Endometrial microvascular endothelial cells (primary cell): ENCODE results near the gene SMAD3. TPM values are rescaled to one million over a fixed set of nuclear protein-coding genes. Genes with fewer than 3 reads are reported as not detected.

Experiments used
- in situ Hi-C: cut with HindIII; loops from 2 replicates; pipeline ENCODE4 v1.10.0; 2017; ENCODE audit warnings: low sequenced_read_pairs, low pct_unique_long_range_greater_than_20kb; ENCODE audit errors: inconsistent ontology term
- total RNA-seq: library from RNA; depleted of rRNA; stranded (reverse); fragments of >200 nt; gene quantifications from one replicate; pipeline ENCODE4 v1.2.3, GENCODE V29; 2015; ENCODE audit errors: inconsistent ontology term

SMAD3 gene
- total RNA-seq, 1 donor from 2014 or later: 79.0 TPM

- in situ Hi-C loops: no loop called here
These were observed 25.1 kb downstream of the SMAD3 start for GRCh38 chr15:67090297-67091070.

DNA sequence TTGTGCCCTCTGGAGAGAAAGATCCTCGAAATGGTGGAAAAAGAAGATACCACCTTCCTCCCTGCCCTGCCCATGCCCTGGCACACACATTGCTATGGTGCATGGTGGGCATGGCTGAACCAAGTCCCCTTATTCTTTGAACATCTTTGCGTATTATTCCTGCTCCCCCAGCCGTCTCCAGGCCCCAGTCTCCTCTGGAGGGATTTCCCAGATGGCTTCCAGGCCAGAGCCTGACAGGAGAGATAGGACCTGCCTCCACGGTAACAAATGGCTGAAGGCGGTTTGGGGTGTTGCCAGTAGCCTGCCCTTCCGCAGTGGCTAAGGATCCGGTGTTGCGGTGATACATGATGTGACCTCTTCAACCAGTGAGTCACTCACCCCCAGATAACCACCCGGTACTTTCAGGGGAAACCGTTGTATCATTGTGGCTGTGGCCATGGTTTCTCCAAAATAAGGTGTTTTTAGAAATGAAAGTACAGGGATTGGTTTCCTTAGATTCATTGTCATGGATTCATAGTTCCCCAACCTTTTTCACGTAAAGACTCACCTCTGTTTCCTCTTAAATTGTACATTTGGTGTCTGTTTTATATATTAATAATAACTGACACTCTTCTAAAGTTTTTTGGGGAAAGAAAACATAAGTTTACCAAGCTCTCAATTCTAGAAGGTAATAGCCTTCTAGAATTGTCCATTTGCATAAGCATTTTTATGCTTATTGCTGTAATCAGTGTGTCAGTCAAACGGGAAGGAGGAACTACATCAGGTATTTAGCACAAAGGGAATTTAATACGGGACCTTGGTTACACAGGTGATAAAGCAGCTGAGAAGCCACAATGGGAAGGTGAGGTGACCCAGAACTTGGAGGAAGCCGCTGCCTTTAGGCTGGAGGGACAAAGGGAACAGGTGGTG lies 25.9 kb downstream of the SMAD3 start:
- in situ Hi-C loops: no loop called here

DNA sequence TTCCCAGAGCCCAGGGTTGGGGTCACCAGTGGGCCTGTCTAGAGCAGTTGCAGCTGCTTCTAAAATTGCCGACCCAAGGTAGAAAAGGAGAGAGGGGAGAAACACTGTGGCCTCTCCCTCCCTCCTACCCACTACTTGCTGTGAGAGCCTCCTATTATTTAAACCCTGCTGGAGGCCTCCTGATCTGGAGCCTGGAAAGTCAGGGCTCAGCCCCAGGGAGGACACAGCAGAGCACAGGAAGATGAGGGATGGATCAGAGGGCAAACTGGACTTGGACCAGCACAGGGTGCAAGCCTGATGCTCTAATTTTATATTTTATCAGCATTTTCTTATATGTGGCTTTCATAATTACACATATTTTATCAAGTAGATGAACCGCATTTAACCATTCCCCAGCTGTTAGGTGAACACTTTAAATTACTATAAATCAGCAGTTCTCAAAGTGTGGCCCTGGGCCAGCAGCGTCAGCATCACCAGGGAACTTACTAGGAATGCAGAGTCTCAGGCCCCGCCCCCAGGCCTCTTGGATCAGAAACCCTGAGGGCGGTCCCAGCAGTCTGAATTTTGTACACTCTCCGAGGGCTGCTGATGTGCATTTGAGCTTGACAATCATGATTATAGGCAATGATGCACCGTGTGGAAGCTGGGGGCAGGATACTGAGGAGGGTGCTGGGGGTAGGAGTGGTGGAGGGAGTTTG lies 26.7 kb downstream of the SMAD3 start:
- in situ Hi-C loops: no loop called here

DNA sequence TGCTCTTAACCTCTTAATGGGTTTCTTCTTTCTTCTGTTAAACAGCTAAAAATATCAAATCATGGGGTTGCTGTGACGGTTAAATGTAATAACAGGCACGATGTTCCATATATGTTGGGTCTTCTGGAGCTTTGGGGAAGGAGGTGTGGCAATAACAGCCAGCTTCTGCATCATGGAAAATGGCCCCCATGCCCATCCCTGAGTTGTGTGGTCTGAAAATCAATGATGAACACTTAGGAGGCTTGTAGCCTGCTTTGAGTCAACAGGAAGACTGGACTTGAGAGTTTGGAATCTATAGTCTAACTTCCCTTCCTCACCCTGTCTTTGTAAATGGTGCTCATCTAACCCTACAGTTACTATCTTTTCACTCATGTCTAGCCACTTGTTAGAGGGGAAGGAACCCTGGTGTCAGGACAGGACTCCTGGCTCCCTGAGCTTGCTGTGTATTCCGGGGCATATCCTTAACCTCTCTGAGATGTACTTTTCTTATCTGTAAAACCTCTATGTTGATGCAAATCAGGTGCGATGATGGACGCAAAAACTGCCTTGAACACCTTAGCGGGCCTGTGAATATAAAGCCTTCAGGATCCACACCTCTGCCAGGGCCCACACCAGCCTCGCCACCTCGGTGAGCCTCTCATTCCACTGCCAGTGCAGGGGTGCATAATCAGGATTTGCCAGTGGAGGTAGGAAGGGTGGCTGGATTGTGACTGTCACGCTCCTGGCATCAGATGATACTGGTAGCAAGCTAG lies 27.5 kb downstream of the SMAD3 start:
- in situ Hi-C loops: no loop called here

DNA sequence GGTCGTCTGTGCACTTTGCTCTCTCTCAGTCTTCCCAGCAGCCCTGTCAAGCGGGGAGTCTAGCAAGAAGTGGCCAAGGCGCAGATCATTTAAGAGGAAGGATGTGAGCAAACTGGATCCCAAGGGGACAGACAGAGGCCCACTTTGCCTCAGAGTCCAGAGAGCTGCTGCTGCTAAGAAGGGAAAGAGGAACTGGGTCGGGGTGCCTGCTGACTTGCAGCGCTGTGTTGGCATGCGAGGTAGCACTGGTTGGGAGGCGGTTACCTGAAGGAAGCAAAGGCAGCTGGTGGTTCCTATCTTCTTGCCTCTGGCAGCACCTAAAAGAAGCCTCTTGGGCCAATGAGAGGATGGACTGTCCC lies 28.1 kb downstream of the SMAD3 start:
- in situ Hi-C loops: no loop called here

- in situ Hi-C loops: no loop called here
These were observed 28.8 kb downstream of the SMAD3 start for GRCh38 chr15:67094001-67094826.

GRCh38 chr15:67095912-67096311 lies 30.5 kb downstream of the SMAD3 start:
- in situ Hi-C loops: no loop called here

DNA sequence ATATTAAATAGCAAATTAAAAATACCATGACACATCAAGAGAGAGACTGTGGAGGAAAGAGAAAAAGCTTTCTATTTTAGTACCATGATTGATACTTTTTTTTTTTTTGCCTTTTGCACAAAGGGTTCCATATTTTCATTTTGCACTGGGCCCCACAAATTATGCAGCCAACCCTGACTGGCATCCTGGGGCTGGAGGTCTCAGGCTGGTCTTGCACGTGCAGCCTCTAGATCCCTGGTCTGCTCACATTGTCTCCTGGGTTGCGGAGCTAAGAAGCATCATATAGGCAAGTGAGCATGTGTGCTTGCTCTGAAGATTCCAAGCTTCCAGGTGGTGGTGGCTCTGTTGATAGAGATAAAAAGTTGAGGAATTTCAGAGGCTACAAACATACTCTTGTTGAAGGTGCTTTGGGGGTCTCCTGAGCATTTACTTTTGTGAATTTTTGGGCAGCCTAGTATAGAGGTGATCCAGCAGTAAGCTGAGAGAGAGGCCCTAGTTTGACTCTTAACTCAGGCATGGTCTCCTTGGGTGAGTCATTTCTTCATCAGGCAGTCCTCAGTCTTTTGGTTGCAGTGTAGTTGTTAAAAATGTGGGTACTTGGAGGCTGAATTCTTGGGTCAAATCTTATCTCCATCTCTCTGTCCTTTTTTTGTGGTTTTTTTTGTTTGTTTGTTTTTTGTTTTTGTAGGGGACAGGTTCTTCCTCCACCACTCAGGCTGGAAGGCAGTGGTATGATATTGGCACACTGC lies 31.3 kb downstream of the SMAD3 start:
- in situ Hi-C loops: no loop called here

- in situ Hi-C loops: no loop called here
These were observed 32.0 kb downstream of the SMAD3 start for GRCh38 chr15:67097424-67097823.

GRCh38 chr15:67097930-67098740 lies 32.7 kb downstream of the SMAD3 start:
- in situ Hi-C loops: no loop called here

DNA sequence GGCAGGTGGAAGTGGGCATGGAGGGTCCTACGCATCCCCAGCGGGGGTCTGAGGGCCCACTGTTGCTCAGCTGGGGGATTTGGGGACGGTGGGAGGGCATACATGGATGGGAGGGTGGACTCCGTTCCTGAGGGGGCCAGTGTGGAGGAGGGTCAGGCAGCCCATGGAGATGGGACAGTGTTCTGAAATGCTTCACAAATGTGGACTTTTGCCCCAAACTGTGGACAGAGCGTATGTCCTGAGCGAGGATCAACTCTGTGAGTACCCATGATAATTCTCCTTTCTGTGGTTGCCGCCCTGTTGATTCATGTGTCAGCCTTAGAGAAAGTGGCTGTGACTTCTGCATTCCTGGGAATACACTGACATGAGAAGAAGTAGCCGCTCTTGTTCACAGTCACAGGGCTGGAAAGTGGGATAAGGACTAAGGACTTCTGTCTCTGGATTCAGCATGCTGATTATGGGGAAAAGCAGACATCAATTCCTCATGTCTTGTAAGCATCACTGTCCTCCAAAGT lies 33.4 kb downstream of the SMAD3 start:
- in situ Hi-C loops: no loop called here

- in situ Hi-C loops: loop anchor here (25.0 kb wide), 1 partner anchor 88 kb away; no protein-coding TSS in a partner anchor
These were observed 34.9 kb downstream of the SMAD3 start for GRCh38 chr15:67100124-67100791.

GRCh38 chr15:67100801-67101581 lies 35.6 kb downstream of the SMAD3 start:
- in situ Hi-C loops: loop anchor here (25.0 kb wide), 1 partner anchor 89 kb away; no protein-coding TSS in a partner anchor

DNA sequence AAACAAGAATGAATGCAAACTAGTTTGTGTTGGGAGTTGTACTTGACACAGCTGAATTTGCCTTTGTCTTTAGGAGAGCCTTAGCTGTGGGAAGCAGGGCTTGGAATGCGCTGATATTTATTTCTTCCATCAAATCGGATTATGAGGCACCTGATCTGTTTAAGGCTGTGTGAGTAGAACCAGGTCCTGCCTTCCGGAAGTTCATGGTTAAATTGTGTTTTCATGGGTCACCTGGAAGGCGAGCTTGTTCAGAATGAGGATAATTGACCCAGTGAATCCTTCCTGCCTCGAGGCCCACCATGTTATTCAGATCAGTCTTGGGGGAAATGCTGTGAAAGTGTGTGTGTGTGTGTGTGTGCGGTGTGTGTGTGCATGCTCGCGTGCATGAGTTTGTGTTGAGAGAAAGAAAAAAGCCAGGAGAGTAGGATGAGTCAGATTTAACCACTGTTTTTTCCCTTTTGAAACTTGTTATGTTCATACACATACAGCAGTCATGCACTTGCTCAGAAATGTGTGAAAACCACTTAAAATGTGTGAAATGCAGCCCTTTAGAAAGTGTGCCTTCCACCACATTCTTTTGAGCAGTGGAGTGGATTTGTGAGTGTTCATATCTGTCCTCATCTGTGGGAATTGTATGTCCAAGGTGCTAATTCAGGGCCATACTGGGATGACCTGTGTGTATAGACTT lies 36.7 kb downstream of the SMAD3 start:
- in situ Hi-C loops: loop anchor here (25.0 kb wide), 1 partner anchor 90 kb away; no protein-coding TSS in a partner anchor

GRCh38 chr15:67102599-67102929 lies 37.2 kb downstream of the SMAD3 start:
- in situ Hi-C loops: loop anchor here (25.0 kb wide), 1 partner anchor 90 kb away; no protein-coding TSS in a partner anchor
